Neural progenitor cell (in vitro differentiated cells): Measurements from ENCODE around the gene PLEK. TPM values are rescaled to one million over a fixed set of nuclear protein-coding genes. Genes with fewer than 3 reads are reported as not detected.

Source experiments
- DNase-seq: peaks from one replicate; pipeline ENCODE4 v3.0.0-alpha.2; 2016; ENCODE audit warnings: low spot score
- H2AFZ ChIP-seq: fragments of 200-600 bp; sonication (generic); replicated peaks from 2 replicates; pipeline ENCODE4 v1.6.1; 2016; ENCODE audit warnings: antibody characterized with exemption
- H3F3A ChIP-seq: fragments of 200-600 bp; sonication (generic); 2 replicates; pipeline ENCODE4 v1.6.1; 2016; ENCODE audit warnings: antibody characterized with exemption, low read depth
- H3K27ac ChIP-seq: fragments of 200-600 bp; sonication (generic); 2 replicates; pipeline ENCODE4 v1.5.1; 2016; ENCODE audit warnings: mild to moderate bottlenecking
- H3K27me3 ChIP-seq: fragments of 200-600 bp; sonication (generic); 2 replicates; pipeline ENCODE4 v1.6.1; 2016; ENCODE audit warnings: mild to moderate bottlenecking, moderate library complexity
- H3K36me3 ChIP-seq: fragments of 200-600 bp; sonication (generic); 2 replicates; pipeline ENCODE4 v1.5.1; 2016
- H3K4me1 ChIP-seq: fragments of 200-600 bp; sonication (generic); 2 replicates; pipeline ENCODE4 v1.6.1; 2016; ENCODE audit warnings: mixed run types
- H3K4me2 ChIP-seq: fragments of 200-600 bp; sonication (generic); 2 replicates; pipeline ENCODE4 v1.6.1; 2016
- H3K4me3 ChIP-seq: fragments of 200-600 bp; sonication (generic); 2 replicates; pipeline ENCODE4 v1.5.1; 2016
- H3K79me2 ChIP-seq: fragments of 200-600 bp; sonication (generic); 2 replicates; pipeline ENCODE4 v1.6.1; 2016; ENCODE audit warnings: low read depth
- H3K9ac ChIP-seq: fragments of 200-600 bp; sonication (generic); 2 replicates; pipeline ENCODE4 v1.6.1; 2016
- H3K9me3 ChIP-seq: fragments of 200-600 bp; sonication (generic); 2 replicates; pipeline ENCODE4 v1.5.1; 2016; ENCODE audit warnings: low read depth
- H4K20me1 ChIP-seq: fragments of 200-600 bp; sonication (generic); 2 replicates; pipeline ENCODE4 v1.6.1; 2016; ENCODE audit warnings: low read depth
- H3K27ac Mint-ChIP-seq: 3 replicates; pipeline ENCODE4 v1.8.0; 2021; ENCODE audit warnings: mixed read lengths
- H3K27me3 Mint-ChIP-seq: 2 replicates; pipeline ENCODE4 v1.8.0; 2022; ENCODE audit warnings: low read depth, mild to moderate bottlenecking, inconsistent platforms, moderate library complexity, mixed read lengths; ENCODE audit not compliant: insufficient read depth
- H3K36me3 Mint-ChIP-seq: 3 replicates; pipeline ENCODE4 v1.8.0; 2021; ENCODE audit warnings: mixed read lengths
- H3K4me1 Mint-ChIP-seq: 3 replicates; pipeline ENCODE4 v1.8.0; 2021; ENCODE audit warnings: mixed read lengths
- H3K4me3 Mint-ChIP-seq: 3 replicates; pipeline ENCODE4 v1.8.0; 2021; ENCODE audit warnings: mild to moderate bottlenecking, moderate library complexity, mixed read lengths
- H3K9me3 Mint-ChIP-seq: 3 replicates; pipeline ENCODE4 v1.8.0; 2020; ENCODE audit warnings: mixed read lengths
- EZH2 ChIP-seq: fragments of 200-600 bp; sonication (generic); IDR thresholded peaks from 2 replicates; pipeline ENCODE4 v1.6.1; 2017; ENCODE audit warnings: antibody characterized with exemption, mild to moderate bottlenecking, moderate library complexity
- EZH2phosphoT487 ChIP-seq: fragments of 200-600 bp; sonication (generic); IDR thresholded peaks from 2 replicates; pipeline ENCODE4 v1.6.1; 2017; ENCODE audit warnings: antibody characterized with exemption
- total RNA-seq: library from RNA; depleted of rRNA; stranded (reverse); fragments of >200 nt; gene quantifications from 2 replicates; pipeline ENCODE4 v1.2.3, GENCODE V29; 2015; ENCODE audit warnings: low replicate concordance
- TF ChIP-seq, protein P1 (sequence below): fragments of 200-600 bp; sonication (generic); IDR thresholded peaks from 2 replicates; pipeline ENCODE4 v1.5.1; 2017; ENCODE audit warnings: antibody characterized with exemption, mild to moderate bottlenecking

Gene PLEK
- total RNA-seq, 1 donor from 2014 or later = not detected

DNA sequence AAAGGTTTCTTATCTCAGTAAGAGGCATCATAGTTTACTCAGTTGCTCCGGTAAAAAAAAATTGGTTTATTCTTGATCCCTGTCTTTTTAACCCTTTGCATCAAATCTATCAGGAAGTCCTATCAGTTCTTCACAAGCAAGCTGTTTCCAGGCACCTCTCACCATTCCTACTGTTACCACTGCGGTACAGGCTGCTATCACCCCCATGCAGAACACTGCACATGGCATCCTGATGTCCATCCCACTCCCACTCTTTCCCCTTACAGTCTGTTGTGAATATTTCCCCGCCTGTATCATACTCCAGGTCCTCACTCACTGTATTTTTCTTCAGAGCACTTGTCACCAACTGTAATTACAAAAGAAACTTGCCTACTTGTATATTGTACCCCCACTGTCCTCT lies 40.0 kb upstream of the PLEK start:
- no peaks in the 10 kb centered on the region for H3K9me3 ChIP-seq

GRCh38 chr2:68328901-68329300 lies 36.2 kb upstream of the PLEK start:
- Mint-ChIP-seq H3K27ac (no peak overlapping the region), H3K4me1 (no peaks in the 10 kb centered on the region), H3K4me3 (no peak overlapping the region), H3K36me3 (no peaks in the 10 kb centered on the region), H3K9me3 (no peaks in the 10 kb centered on the region), H3K27me3 (peaks cover 4% of the 10 kb centered on the region)
- Histone ChIP-seq H3K27ac (no peak overlapping the region), H3K27me3 (peaks cover 7% of the 10 kb centered on the region), H3K9ac (no peak overlapping the region), H3K4me3 (no peak overlapping the region), H3F3A (no peaks in the 10 kb centered on the region), H3K9me3 (no peaks in the 10 kb centered on the region), H4K20me1 (no peaks in the 10 kb centered on the region), H2AFZ (no peak overlapping the region), H3K36me3 (no peaks in the 10 kb centered on the region), H3K79me2 (no peaks in the 10 kb centered on the region), H3K4me1 (no peaks in the 10 kb centered on the region), H3K4me2 (no peak overlapping the region)
- TF ChIP-seq, protein P1, sequence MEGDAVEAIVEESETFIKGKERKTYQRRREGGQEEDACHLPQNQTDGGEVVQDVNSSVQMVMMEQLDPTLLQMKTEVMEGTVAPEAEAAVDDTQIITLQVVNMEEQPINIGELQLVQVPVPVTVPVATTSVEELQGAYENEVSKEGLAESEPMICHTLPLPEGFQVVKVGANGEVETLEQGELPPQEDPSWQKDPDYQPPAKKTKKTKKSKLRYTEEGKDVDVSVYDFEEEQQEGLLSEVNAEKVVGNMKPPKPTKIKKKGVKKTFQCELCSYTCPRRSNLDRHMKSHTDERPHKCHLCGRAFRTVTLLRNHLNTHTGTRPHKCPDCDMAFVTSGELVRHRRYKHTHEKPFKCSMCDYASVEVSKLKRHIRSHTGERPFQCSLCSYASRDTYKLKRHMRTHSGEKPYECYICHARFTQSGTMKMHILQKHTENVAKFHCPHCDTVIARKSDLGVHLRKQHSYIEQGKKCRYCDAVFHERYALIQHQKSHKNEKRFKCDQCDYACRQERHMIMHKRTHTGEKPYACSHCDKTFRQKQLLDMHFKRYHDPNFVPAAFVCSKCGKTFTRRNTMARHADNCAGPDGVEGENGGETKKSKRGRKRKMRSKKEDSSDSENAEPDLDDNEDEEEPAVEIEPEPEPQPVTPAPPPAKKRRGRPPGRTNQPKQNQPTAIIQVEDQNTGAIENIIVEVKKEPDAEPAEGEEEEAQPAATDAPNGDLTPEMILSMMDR = no peak
- TF ChIP-seq EZH2phosphoT487 (no peak), EZH2 (no peak)
- no peak for DNase-seq

More for the DNA sequence above, 40.0 kb upstream of the PLEK start:
- H3K27me3 ChIP-seq = peaks cover 46% of the 10 kb centered on the region
- no peaks in the 10 kb centered on the region for H3K79me2 ChIP-seq
- Mint-ChIP-seq H3K4me3 (no peak overlapping the region), H3K27me3 (peaks cover 4% of the 10 kb centered on the region), H3K4me1 (peaks cover 4% of the 10 kb centered on the region), H3K9me3 (no peaks in the 10 kb centered on the region), H3K27ac (no peak overlapping the region), H3K36me3 (no peaks in the 10 kb centered on the region)
- H3K9ac ChIP-seq = no peak overlapping the region
- no peak overlapping the region for H3K27ac ChIP-seq
- no peaks in the 10 kb centered on the region for H4K20me1 ChIP-seq
- no peaks in the 10 kb centered on the region for H3K36me3 ChIP-seq
- no peak overlapping the region for H3K4me3 ChIP-seq
- H2AFZ ChIP-seq = no peak overlapping the region
- no peak overlapping the region for H3K4me2 ChIP-seq
- TF ChIP-seq, protein P1 = no peak
- TF ChIP-seq EZH2 (no peak), EZH2phosphoT487 (no peak)
- DNase-seq = no peak
- peaks cover 3% of the 10 kb centered on the region for H3K4me1 ChIP-seq
- peaks cover under 1% of the 10 kb centered on the region for H3F3A ChIP-seq

DNA sequence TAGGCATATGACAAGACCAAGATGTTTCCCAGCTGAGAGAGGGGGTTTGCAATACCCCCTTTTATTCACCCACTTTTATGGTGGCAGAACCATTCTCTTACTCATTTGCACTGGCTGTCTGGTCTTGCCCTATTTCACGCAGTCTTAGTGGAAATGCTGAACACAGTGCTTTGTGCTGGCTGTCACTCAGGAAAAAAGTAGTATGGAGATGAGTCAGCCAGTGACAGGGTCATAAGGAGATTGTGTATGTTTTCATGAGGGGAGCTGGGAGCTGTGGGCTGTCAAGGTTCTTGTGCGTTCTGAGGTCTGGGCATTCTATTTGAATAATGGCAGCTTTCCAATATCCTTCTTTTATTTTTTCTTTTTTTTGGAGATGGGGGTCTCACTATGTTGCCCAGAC lies 34.4 kb upstream of the PLEK start:
- no peaks in the 10 kb centered on the region for H3K9me3 ChIP-seq
- H3K4me1 Mint-ChIP-seq = no peaks in the 10 kb centered on the region
- H3F3A ChIP-seq = no peaks in the 10 kb centered on the region
- H3K27ac Mint-ChIP-seq = no peak overlapping the region
- H4K20me1 ChIP-seq = no peaks in the 10 kb centered on the region
- no peak overlapping the region for H2AFZ ChIP-seq
- no peak overlapping the region for H3K4me3 ChIP-seq
- H3K27ac ChIP-seq = no peak overlapping the region
- H3K27me3 ChIP-seq = no peaks in the 10 kb centered on the region
- H3K9ac ChIP-seq = no peak overlapping the region
- H3K4me2 ChIP-seq = no peak overlapping the region
- H3K4me3 Mint-ChIP-seq = no peak overlapping the region
- H3K27me3 Mint-ChIP-seq = peaks cover 4% of the 10 kb centered on the region
- no peaks in the 10 kb centered on the region for H3K36me3 ChIP-seq
- no peaks in the 10 kb centered on the region for H3K36me3 Mint-ChIP-seq
- no peaks in the 10 kb centered on the region for H3K4me1 ChIP-seq
- no peak for DNase-seq
- no peak for TF ChIP-seq EZH2
- TF ChIP-seq, protein P1 = no peak
- TF ChIP-seq EZH2phosphoT487 = no peak
- H3K79me2 ChIP-seq = no peaks in the 10 kb centered on the region
- H3K9me3 Mint-ChIP-seq = no peaks in the 10 kb centered on the region
